DMS53 (cell line): ENCODE measurements around the gene SELENOM.
"Not testable (repeated sequence)": the region's sequence is repeated elsewhere in the genome, so short reads cannot be mapped to it uniquely, and the experiment has no call there.

ENCODE experiments used
- DNase-seq: peaks from one replicate; lab custom pipeline; 2025; lab: John Stamatoyannopoulos, UW

Gene SELENOM

GRCh38 chr22:31075961-31076360 lies 31.4 kb downstream of the SELENOM start:
- no peak for DNase-seq

GRCh38 chr22:31073545-31074145 lies 33.7 kb downstream of the SELENOM start:
- DNase-seq, result not testable (repeated sequence)

- not testable (repeated sequence) for DNase-seq
These were observed 34.2 kb downstream of the SELENOM start for GRCh38 chr22:31073125-31073524.

GRCh38 chr22:31069691-31070314 lies 37.6 kb downstream of the SELENOM start:
- peak; percentile 14 for DNase-seq

GRCh38 chr22:31068970-31069369 lies 38.4 kb downstream of the SELENOM start:
- DNase-seq, result no peak

GRCh38 chr22:31064369-31064768 lies 43.0 kb downstream of the SELENOM start:
- peak; percentile 28 for DNase-seq

GRCh38 chr22:31062566-31063230 lies 44.7 kb downstream of the SELENOM start:
- DNase-seq, result no peak

- not testable (repeated sequence) for DNase-seq
These were observed 47.7 kb downstream of the SELENOM start for GRCh38 chr22:31059663-31060062.

GRCh38 chr22:31056986-31057599 lies 50.3 kb downstream of the SELENOM start:
- no peak for DNase-seq

GRCh38 chr22:31055635-31056159 lies 51.7 kb downstream of the SELENOM start:
- peak; percentile 89 for DNase-seq

GRCh38 chr22:31055117-31055634 lies 52.2 kb downstream of the SELENOM start:
- DNase-seq, result no peak
